Measurements from ENCODE around the gene RAP2A.

Gene RAP2A

GRCh38 chr13:97387485-97387839 lies 46.5 kb upstream of the RAP2A start:
- Histone ChIP-seq H3K27me3 (ENCODE audit: insufficient read depth, poor library complexity, severe bottlenecking) (no peaks in the 10 kb centered on the region), H3K36me3 (ENCODE audit: low read depth) (peaks cover 11% of the 10 kb centered on the region; the same call in 1 of the 2 replicates), H3K4me3 (ENCODE audit: severe bottlenecking) (no peak overlapping the region), H3K4me1 (ENCODE audit: insufficient read depth, poor library complexity, severe bottlenecking) (no peaks in the 10 kb centered on the region), H3K27ac (ENCODE audit: poor library complexity, severe bottlenecking) (no peak overlapping the region), H3K9me3 (ENCODE audit: severe bottlenecking) (no peaks in the 10 kb centered on the region)
- no peak for TF ChIP-seq CTCF (IDR thresholded peaks at IDR 0.05; ENCODE audit: poor library complexity, severe bottlenecking)
- ATAC-seq (ENCODE audit: low read depth) (no peak), DNase-seq (ENCODE audit: low spot score) (no peak)

GRCh38 chr13:97387890-97388289 lies 46.1 kb upstream of the RAP2A start:
- Histone ChIP-seq H3K4me1 (ENCODE audit: insufficient read depth, poor library complexity, severe bottlenecking) (no peaks in the 10 kb centered on the region), H3K36me3 (ENCODE audit: low read depth) (peaks cover 11% of the 10 kb centered on the region; the same call in 1 of the 2 replicates), H3K9me3 (ENCODE audit: severe bottlenecking) (no peaks in the 10 kb centered on the region), H3K27me3 (ENCODE audit: insufficient read depth, poor library complexity, severe bottlenecking) (no peaks in the 10 kb centered on the region), H3K27ac (ENCODE audit: poor library complexity, severe bottlenecking) (no peak overlapping the region), H3K4me3 (ENCODE audit: severe bottlenecking) (no peak overlapping the region)
- no peak for TF ChIP-seq CTCF (IDR thresholded peaks at IDR 0.05; ENCODE audit: poor library complexity, severe bottlenecking)
- ATAC-seq (ENCODE audit: low read depth) (no peak), DNase-seq (ENCODE audit: low spot score) (no peak)

- Histone ChIP-seq H3K27me3 (ENCODE audit: insufficient read depth, poor library complexity, severe bottlenecking) (no peaks in the 10 kb centered on the region), H3K4me3 (ENCODE audit: severe bottlenecking) (no peak overlapping the region), H3K4me1 (ENCODE audit: insufficient read depth, poor library complexity, severe bottlenecking) (no peaks in the 10 kb centered on the region), H3K27ac (ENCODE audit: poor library complexity, severe bottlenecking) (no peak overlapping the region), H3K9me3 (ENCODE audit: severe bottlenecking) (no peaks in the 10 kb centered on the region), H3K36me3 (ENCODE audit: low read depth) (peaks cover 11% of the 10 kb centered on the region; the same call in 1 of the 2 replicates)
- ATAC-seq (ENCODE audit: low read depth) = no peak
- no peak for TF ChIP-seq CTCF (IDR thresholded peaks at IDR 0.05; ENCODE audit: poor library complexity, severe bottlenecking)
- no peak for DNase-seq (ENCODE audit: low spot score)
These were observed 45.6 kb upstream of the RAP2A start for GRCh38 chr13:97388373-97388772.

- DNase-seq (ENCODE audit: low spot score) (no peak), ATAC-seq (ENCODE audit: low read depth) (no peak)
- Histone ChIP-seq H3K4me1 (ENCODE audit: insufficient read depth, poor library complexity, severe bottlenecking) (peaks cover 7% of the 10 kb centered on the region), H3K27ac (ENCODE audit: poor library complexity, severe bottlenecking) (no peak overlapping the region), H3K4me3 (ENCODE audit: severe bottlenecking) (no peak overlapping the region), H3K36me3 (ENCODE audit: low read depth) (0 out of 2 replicates have a peak, but pooled peaks cover 3% of the 10 kb centered on the region), H3K27me3 (ENCODE audit: insufficient read depth, poor library complexity, severe bottlenecking) (no peaks in the 10 kb centered on the region), H3K9me3 (ENCODE audit: severe bottlenecking) (no peaks in the 10 kb centered on the region)
- no peak for TF ChIP-seq CTCF (IDR thresholded peaks at IDR 0.05; ENCODE audit: poor library complexity, severe bottlenecking)
These were observed 42.9 kb upstream of the RAP2A start for GRCh38 chr13:97390941-97391600.

GRCh38 chr13:97392020-97392419 lies 41.9 kb upstream of the RAP2A start:
- peaks cover 7% of the 10 kb centered on the region for H3K4me1 ChIP-seq (ENCODE audit: insufficient read depth, poor library complexity, severe bottlenecking)
- no peaks in the 10 kb centered on the region for H3K27me3 ChIP-seq (ENCODE audit: insufficient read depth, poor library complexity, severe bottlenecking)
- no peak overlapping the region for H3K27ac ChIP-seq (ENCODE audit: poor library complexity, severe bottlenecking)
- no peak overlapping the region for H3K4me3 ChIP-seq (ENCODE audit: severe bottlenecking)
- DNase-seq (ENCODE audit: low spot score) = no peak
- H3K9me3 ChIP-seq (ENCODE audit: severe bottlenecking) = no peaks in the 10 kb centered on the region
- no peak for TF ChIP-seq CTCF (IDR thresholded peaks at IDR 0.05; ENCODE audit: poor library complexity, severe bottlenecking)
- no peaks in the 10 kb centered on the region for H3K36me3 ChIP-seq (ENCODE audit: low read depth)
- no peak for ATAC-seq (ENCODE audit: low read depth)

All from RWPE2 (cell line).